ENCODE data around the gene AGMO. TPM values are rescaled to one million over a fixed set of nuclear protein-coding genes. Genes with fewer than 3 reads are reported as not detected.

The AGMO gene
- total RNA-seq, 1 donor from 2014 or later, result not detected

GRCh38 chr7:15504351-15504750 is 57.5 kb downstream of the AGMO start:
- no peaks in the 10 kb centered on the region for H3K9me3 Mint-ChIP-seq
- H3K27ac Mint-ChIP-seq, result no peak overlapping the region
- H3K27me3 Mint-ChIP-seq, result no peaks in the 10 kb centered on the region
- H3K4me3 Mint-ChIP-seq, result no peak overlapping the region
- DNase-seq, result no peak
- no peaks in the 10 kb centered on the region for H3K4me1 Mint-ChIP-seq
- intact Hi-C loops (cut with micrococcal nuclease), result no loop called here
- H3K36me3 Mint-ChIP-seq (ENCODE audit: low read depth), result no peaks in the 10 kb centered on the region

GRCh38 chr7:15503603-15504290 is 58.1 kb downstream of the AGMO start:
- Mint-ChIP-seq H3K27me3 (no peaks in the 10 kb centered on the region), H3K4me1 (no peaks in the 10 kb centered on the region), H3K36me3 (ENCODE audit: low read depth) (no peaks in the 10 kb centered on the region), H3K9me3 (no peaks in the 10 kb centered on the region), H3K27ac (no peak overlapping the region), H3K4me3 (no peak overlapping the region)
- DNase-seq, result no peak
- intact Hi-C loops (cut with micrococcal nuclease), result no loop called here

GRCh38 chr7:15498465-15498864 is 63.4 kb downstream of the AGMO start:
- Mint-ChIP-seq H3K4me3 (no peak overlapping the region), H3K27ac (no peak overlapping the region), H3K36me3 (ENCODE audit: low read depth) (no peaks in the 10 kb centered on the region), H3K4me1 (no peaks in the 10 kb centered on the region), H3K9me3 (peaks cover 3% of the 10 kb centered on the region), H3K27me3 (no peaks in the 10 kb centered on the region)
- no peak for DNase-seq
- intact Hi-C loops (cut with micrococcal nuclease), result no loop called here

- Mint-ChIP-seq H3K4me1 (no peaks in the 10 kb centered on the region), H3K27me3 (no peaks in the 10 kb centered on the region), H3K27ac (no peak overlapping the region), H3K4me3 (no peak overlapping the region), H3K9me3 (peaks cover 3% of the 10 kb centered on the region), H3K36me3 (ENCODE audit: low read depth) (no peaks in the 10 kb centered on the region)
- intact Hi-C loops (cut with micrococcal nuclease), result no loop called here
- DNase-seq, result no peak
Observed at GRCh38 chr7:15495170-15495569, 66.6 kb downstream of the AGMO start.

GRCh38 chr7:15494711-15495110 is 67.1 kb downstream of the AGMO start:
- Mint-ChIP-seq H3K4me1 (no peaks in the 10 kb centered on the region), H3K4me3 (no peak overlapping the region), H3K36me3 (ENCODE audit: low read depth) (no peaks in the 10 kb centered on the region), H3K27me3 (no peaks in the 10 kb centered on the region), H3K27ac (no peak overlapping the region), H3K9me3 (peaks cover 3% of the 10 kb centered on the region)
- no peak for DNase-seq
- intact Hi-C loops (cut with micrococcal nuclease), result no loop called here

GRCh38 chr7:15491361-15491760 is 70.5 kb downstream of the AGMO start:
- Mint-ChIP-seq H3K27ac (no peak overlapping the region), H3K36me3 (ENCODE audit: low read depth) (no peaks in the 10 kb centered on the region), H3K4me3 (no peak overlapping the region), H3K27me3 (no peaks in the 10 kb centered on the region), H3K9me3 (peaks cover 5% of the 10 kb centered on the region), H3K4me1 (no peaks in the 10 kb centered on the region)
- DNase-seq, result no peak
- intact Hi-C loops (cut with micrococcal nuclease), result no loop called here

- Mint-ChIP-seq H3K36me3 (ENCODE audit: low read depth) (no peaks in the 10 kb centered on the region), H3K27me3 (no peaks in the 10 kb centered on the region), H3K4me3 (no peak overlapping the region), H3K4me1 (no peaks in the 10 kb centered on the region), H3K27ac (no peak overlapping the region), H3K9me3 (peaks cover 9% of the 10 kb centered on the region)
- DNase-seq, result no peak
- intact Hi-C loops (cut with micrococcal nuclease), result no loop called here
Observed at GRCh38 chr7:15490291-15490690, 71.5 kb downstream of the AGMO start.

GRCh38 chr7:15489861-15490260 is 72.0 kb downstream of the AGMO start:
- Mint-ChIP-seq H3K4me3 (no peak overlapping the region), H3K9me3 (peaks cover 9% of the 10 kb centered on the region), H3K27me3 (no peaks in the 10 kb centered on the region), H3K4me1 (no peaks in the 10 kb centered on the region), H3K36me3 (ENCODE audit: low read depth) (no peaks in the 10 kb centered on the region), H3K27ac (no peak overlapping the region)
- no peak for DNase-seq
- intact Hi-C loops (cut with micrococcal nuclease), result no loop called here

GRCh38 chr7:15489383-15489782 is 72.4 kb downstream of the AGMO start:
- Mint-ChIP-seq H3K36me3 (ENCODE audit: low read depth) (no peaks in the 10 kb centered on the region), H3K4me1 (no peaks in the 10 kb centered on the region), H3K27me3 (no peaks in the 10 kb centered on the region), H3K4me3 (no peak overlapping the region), H3K27ac (no peak overlapping the region), H3K9me3 (peaks cover 9% of the 10 kb centered on the region)
- intact Hi-C loops (cut with micrococcal nuclease), result no loop called here
- DNase-seq, result no peak

GRCh38 chr7:15488401-15488800 is 73.4 kb downstream of the AGMO start:
- peaks cover 6% of the 10 kb centered on the region for H3K9me3 Mint-ChIP-seq
- DNase-seq, result no peak
- H3K27ac Mint-ChIP-seq, result no peak overlapping the region
- intact Hi-C loops (cut with micrococcal nuclease), result no loop called here
- no peaks in the 10 kb centered on the region for H3K36me3 Mint-ChIP-seq (ENCODE audit: low read depth)
- no peaks in the 10 kb centered on the region for H3K4me1 Mint-ChIP-seq
- no peaks in the 10 kb centered on the region for H3K27me3 Mint-ChIP-seq
- no peak overlapping the region for H3K4me3 Mint-ChIP-seq

- Mint-ChIP-seq H3K9me3 (peaks cover 6% of the 10 kb centered on the region), H3K27ac (no peak overlapping the region), H3K36me3 (ENCODE audit: low read depth) (no peaks in the 10 kb centered on the region), H3K27me3 (no peaks in the 10 kb centered on the region), H3K4me3 (no peak overlapping the region), H3K4me1 (no peaks in the 10 kb centered on the region)
- intact Hi-C loops (cut with micrococcal nuclease), result no loop called here
- no peak for DNase-seq
Observed at GRCh38 chr7:15487896-15488295, 73.9 kb downstream of the AGMO start.

GRCh38 chr7:15485998-15486397 is 75.8 kb downstream of the AGMO start:
- Mint-ChIP-seq H3K9me3 (peaks cover 6% of the 10 kb centered on the region), H3K4me1 (no peaks in the 10 kb centered on the region), H3K36me3 (ENCODE audit: low read depth) (no peaks in the 10 kb centered on the region), H3K27ac (no peak overlapping the region), H3K4me3 (no peak overlapping the region), H3K27me3 (no peaks in the 10 kb centered on the region)
- DNase-seq, result no peak
- intact Hi-C loops (cut with micrococcal nuclease), result no loop called here

GRCh38 chr7:15485431-15485830 is 76.4 kb downstream of the AGMO start:
- Mint-ChIP-seq H3K27me3 (no peaks in the 10 kb centered on the region), H3K27ac (no peak overlapping the region), H3K4me1 (no peaks in the 10 kb centered on the region), H3K4me3 (no peak overlapping the region), H3K36me3 (ENCODE audit: low read depth) (no peaks in the 10 kb centered on the region), H3K9me3 (peaks cover 6% of the 10 kb centered on the region)
- intact Hi-C loops (cut with micrococcal nuclease), result no loop called here
- no peak for DNase-seq

- Mint-ChIP-seq H3K4me1 (no peaks in the 10 kb centered on the region), H3K9me3 (peaks cover 7% of the 10 kb centered on the region), H3K36me3 (ENCODE audit: low read depth) (no peaks in the 10 kb centered on the region), H3K4me3 (no peak overlapping the region), H3K27ac (no peak overlapping the region), H3K27me3 (no peaks in the 10 kb centered on the region)
- intact Hi-C loops (cut with micrococcal nuclease), result no loop called here
- DNase-seq, result no peak
Observed at GRCh38 chr7:15481132-15481531, 80.7 kb downstream of the AGMO start.

GRCh38 chr7:15478401-15478800 is 83.4 kb downstream of the AGMO start:
- Mint-ChIP-seq H3K27me3 (no peaks in the 10 kb centered on the region), H3K9me3 (peaks cover 4% of the 10 kb centered on the region), H3K36me3 (ENCODE audit: low read depth) (no peaks in the 10 kb centered on the region), H3K4me3 (no peak overlapping the region), H3K27ac (no peak overlapping the region), H3K4me1 (no peaks in the 10 kb centered on the region)
- intact Hi-C loops (cut with micrococcal nuclease), result no loop called here
- no peak for DNase-seq
